Inflammatory macrophage treated with lipopolysaccharide for 4 hours (primary cell): ENCODE measurements around the gene TPGS1.
"Not testable (repeated sequence)": the region's sequence is repeated elsewhere in the genome, so short reads cannot be mapped to it uniquely, and the experiment has no call there.

ENCODE experiments used
- DNase-seq: peaks from one replicate; pipeline ENCODE4 v3.0.0-alpha.2; 2020

TPGS1 gene

GRCh38 chr19:478236-478903 is 28.9 kb upstream of the TPGS1 start:
- DNase-seq, result no peak

GRCh38 chr19:478976-479375 is 28.3 kb upstream of the TPGS1 start:
- DNase-seq, result no peak

- no peak for DNase-seq
Measured at GRCh38 chr19:480016-480855, 27.1 kb upstream of the TPGS1 start.

- not testable (repeated sequence) for DNase-seq
Measured at GRCh38 chr19:481100-481499, 26.2 kb upstream of the TPGS1 start.

GRCh38 chr19:482186-483041 is 24.9 kb upstream of the TPGS1 start:
- DNase-seq, result no peak

- DNase-seq, result no peak
Measured at GRCh38 chr19:483332-484072, 23.8 kb upstream of the TPGS1 start.

- DNase-seq, result no peak
Measured at GRCh38 chr19:484494-484893, 22.8 kb upstream of the TPGS1 start.

- DNase-seq, result no peak
Measured at GRCh38 chr19:485077-485476, 22.2 kb upstream of the TPGS1 start.

GRCh38 chr19:485583-486236 is 21.6 kb upstream of the TPGS1 start:
- no peak for DNase-seq

GRCh38 chr19:488505-489417 is 18.5 kb upstream of the TPGS1 start:
- DNase-seq, result peak; percentile 84

GRCh38 chr19:489418-490196 is 17.7 kb upstream of the TPGS1 start:
- DNase-seq, result no peak

- no peak for DNase-seq
Measured at GRCh38 chr19:491146-491741, 16.1 kb upstream of the TPGS1 start.

GRCh38 chr19:492091-492531 is 15.2 kb upstream of the TPGS1 start:
- DNase-seq, result no peak

- no peak for DNase-seq
Measured at GRCh38 chr19:493391-494170, 13.7 kb upstream of the TPGS1 start.

GRCh38 chr19:494171-495080 is 12.9 kb upstream of the TPGS1 start:
- DNase-seq, result no peak

- no peak for DNase-seq
Measured at GRCh38 chr19:495081-495401, 12.3 kb upstream of the TPGS1 start.

- no peak for DNase-seq
Measured at GRCh38 chr19:495402-496111, 11.7 kb upstream of the TPGS1 start.
